Astrocyte of the cerebellum (primary cell): Measurements from ENCODE around the gene MFN2.

ENCODE experiments used
- DNase-seq: peaks from one replicate; pipeline ENCODE4 v3.0.0-alpha.2; 2011; ENCODE audit warnings: low read depth
- H3K4me3 ChIP-seq: 2 replicates; pipeline ENCODE4 v1.5.1; 2011; ENCODE audit warnings: mild to moderate bottlenecking, low read depth, low read length, moderate library complexity
- CTCF ChIP-seq: IDR thresholded peaks from 2 replicates; pipeline ENCODE4 v1.5.1; 2012; ENCODE audit warnings: low read length, low read depth, moderate library complexity, mild to moderate bottlenecking; ENCODE audit errors: missing control alignments
- in situ Hi-C: cut with HindIII; loops from 2 replicates; pipeline ENCODE4 v1.10.0; 2017; ENCODE audit warnings: low sequenced_read_pairs

The MFN2 gene

GRCh38 chr1:12046749-12047119 lies 66.5 kb downstream of the MFN2 start:
- in situ Hi-C loops: no loop called here
- DNase-seq: no peak
- H3K4me3 ChIP-seq: no peak overlapping the region
- no peak for TF ChIP-seq CTCF

GRCh38 chr1:12047120-12047876 lies 67.1 kb downstream of the MFN2 start:
- in situ Hi-C loops: no loop called here
- H3K4me3 ChIP-seq: no peak overlapping the region
- TF ChIP-seq CTCF: no peak
- peak; percentile 40 for DNase-seq

- TF ChIP-seq CTCF: no peak
- in situ Hi-C loops: no loop called here
- DNase-seq: no peak
- no peak overlapping the region for H3K4me3 ChIP-seq
Measured at GRCh38 chr1:12048372-12048771, 68.1 kb downstream of the MFN2 start.

- TF ChIP-seq CTCF: no peak
- no peak for DNase-seq
- in situ Hi-C loops: no loop called here
- H3K4me3 ChIP-seq: no peak overlapping the region
Measured at GRCh38 chr1:12049616-12050015, 69.4 kb downstream of the MFN2 start.

- no peak overlapping the region for H3K4me3 ChIP-seq
- in situ Hi-C loops: no loop called here
- DNase-seq: no peak
- TF ChIP-seq CTCF: no peak
Measured at GRCh38 chr1:12051361-12051760, 71.1 kb downstream of the MFN2 start.

- no peak for TF ChIP-seq CTCF
- H3K4me3 ChIP-seq: no peak overlapping the region
- peak; percentile 47 for DNase-seq
- in situ Hi-C loops: no loop called here
Measured at GRCh38 chr1:12052008-12052573, 71.8 kb downstream of the MFN2 start.
